HepG2 (cell line): ENCODE data around the gene ZSCAN23. TPM values are rescaled to one million over a fixed set of nuclear protein-coding genes. Genes with fewer than 3 reads are reported as not detected.

Source experiments
- ATF1 ChIP-seq: IDR thresholded peaks from 2 replicates; pipeline ENCODE4 v1.6.1; 2016; ENCODE audit warnings: mild to moderate bottlenecking, control low read depth
- FOSL1 ChIP-seq: sonication (generic); formaldehyde crosslinking; IDR thresholded peaks from 2 replicates; pipeline ENCODE4 v1.9.0; 2021; ENCODE audit warnings: missing genetic modification reagents, borderline replicate concordance
- HNRNPH1 ChIP-seq: fragments of 200-400 bp; formaldehyde crosslinking; optimal IDR thresholded peaks from 2 replicates; pipeline ENCODE3; 2017; ENCODE audit warnings: mild to moderate bottlenecking, low read depth, low read length
- KLF13 ChIP-seq: sonication (generic); formaldehyde crosslinking; IDR thresholded peaks from 2 replicates; pipeline ENCODE4 v1.4.0; 2020; ENCODE audit warnings: mild to moderate bottlenecking, missing genetic modification reagents
- MTF1 ChIP-seq: sonication (generic); formaldehyde crosslinking; IDR thresholded peaks from 2 replicates; pipeline ENCODE4 v1.5.0; 2020; ENCODE audit warnings: missing genetic modification reagents
- MYNN ChIP-seq: sonication (generic); formaldehyde crosslinking; IDR thresholded peaks from 2 replicates; pipeline ENCODE4 v1.4.0; 2020; ENCODE audit warnings: mild to moderate bottlenecking, low read depth, missing genetic modification reagents
- NCOR1 ChIP-seq: fragments of 200-600 bp; sonication (generic); IDR thresholded peaks from 2 replicates; pipeline ENCODE4 v1.7.0; 2017; ENCODE audit warnings: antibody characterized with exemption, low read length, borderline replicate concordance
- NFKBIZ ChIP-seq: IDR thresholded peaks from 2 replicates; pipeline ENCODE4 v1.6.1; 2018; ENCODE audit warnings: missing genetic modification reagents, missing compliant biosample characterization
- RBAK ChIP-seq: sonication (generic); formaldehyde crosslinking; IDR thresholded peaks from 2 replicates; pipeline ENCODE4 v1.5.1; 2020; ENCODE audit warnings: mild to moderate bottlenecking, missing genetic modification reagents
- ZFP36 ChIP-seq: fragments of 150-350 bp; IDR thresholded peaks from 2 replicates; pipeline ENCODE4 v1.6.1; 2018; ENCODE audit warnings: borderline replicate concordance, low read length, low read depth; ENCODE audit not compliant: partially characterized antibody
- ZNF589 ChIP-seq: sonication (generic); formaldehyde crosslinking; conservative IDR thresholded peaks from 2 replicates; pipeline ENCODE4 v1.8.0; 2022; ENCODE audit warnings: mild to moderate bottlenecking, moderate library complexity, missing genetic modification reagents
- ZNF605 ChIP-seq: sonication (generic); formaldehyde crosslinking; IDR thresholded peaks from 2 replicates; pipeline ENCODE4 v1.8.0; 2022; ENCODE audit warnings: mild to moderate bottlenecking, missing genetic modification reagents
- ZNF7 ChIP-seq: IDR thresholded peaks from 2 replicates; pipeline ENCODE4 v1.6.1; 2016; ENCODE audit warnings: missing biosample characterization, missing genetic modification reagents
- ZNF780A ChIP-seq: sonication (generic); formaldehyde crosslinking; IDR thresholded peaks from 2 replicates; pipeline ENCODE4 v1.8.0; 2022; ENCODE audit warnings: mild to moderate bottlenecking, missing genetic modification reagents, moderate library complexity
- polyA plus RNA-seq, 8 experiments: library from polyadenylated mRNA; depleted of rRNA in 3 of 8; stranded (reverse) in 7 of 8; unstranded in 1 of 8; fragments of >200 nt; fragmentation: Illumina TruSeq in 4 of 8; extraction: Trizol in 4 of 8; gene quantifications; 2 replicates each; pipeline versions ENCODE4 v1.2.1 to v1.2.3, GENCODE V29; 2011 to 2016; ENCODE audit warnings: low read depth in 4 of 8, missing spikeins in 1 of 8, mixed read lengths in 1 of 8; ENCODE audit not compliant: insufficient read depth in 1 of 8
- total RNA-seq, 5 experiments: library from RNA; depleted of rRNA; stranded (reverse); fragments of >200 nt; fragmentation: Illumina TruSeq; extraction: Trizol; gene quantifications; 2 replicates each; pipeline ENCODE4 v1.2.3, GENCODE V29; 2016; ENCODE audit warnings: low read depth in 1 of 5
- TF ChIP-seq, protein P1 (sequence below): sonication (generic); formaldehyde crosslinking; IDR thresholded peaks from 2 replicates; pipeline ENCODE4 v1.4.0; 2020; ENCODE audit warnings: missing genetic modification reagents
- TF ChIP-seq, protein P2 (sequence below): sonication (generic); formaldehyde crosslinking; IDR thresholded peaks from 2 replicates; pipeline ENCODE4 v1.4.0; 2020; ENCODE audit warnings: missing genetic modification reagents
- TF ChIP-seq, protein P3 (sequence below): fragments of 450-650 bp; IDR thresholded peaks from 2 replicates; pipeline ENCODE4 v1.6.1; 2017
- TF ChIP-seq, protein P4 (sequence below): sonication (generic); formaldehyde crosslinking; IDR thresholded peaks from 2 replicates; pipeline ENCODE4 v1.4.0; 2020; ENCODE audit warnings: missing genetic modification reagents, borderline replicate concordance
- TF ChIP-seq, protein P5 (sequence below): sonication (generic); formaldehyde crosslinking; IDR thresholded peaks from 2 replicates; pipeline ENCODE4 v1.9.0; 2021; ENCODE audit warnings: missing genetic modification reagents, borderline replicate concordance

ZSCAN23 gene
- total and polyA plus RNA-seq, 2 of the 13 experiments (the other 11 are each of a cell fraction or from before 2014, with no cell fraction given) = 0.29 to 1.2 TPM

DNA sequence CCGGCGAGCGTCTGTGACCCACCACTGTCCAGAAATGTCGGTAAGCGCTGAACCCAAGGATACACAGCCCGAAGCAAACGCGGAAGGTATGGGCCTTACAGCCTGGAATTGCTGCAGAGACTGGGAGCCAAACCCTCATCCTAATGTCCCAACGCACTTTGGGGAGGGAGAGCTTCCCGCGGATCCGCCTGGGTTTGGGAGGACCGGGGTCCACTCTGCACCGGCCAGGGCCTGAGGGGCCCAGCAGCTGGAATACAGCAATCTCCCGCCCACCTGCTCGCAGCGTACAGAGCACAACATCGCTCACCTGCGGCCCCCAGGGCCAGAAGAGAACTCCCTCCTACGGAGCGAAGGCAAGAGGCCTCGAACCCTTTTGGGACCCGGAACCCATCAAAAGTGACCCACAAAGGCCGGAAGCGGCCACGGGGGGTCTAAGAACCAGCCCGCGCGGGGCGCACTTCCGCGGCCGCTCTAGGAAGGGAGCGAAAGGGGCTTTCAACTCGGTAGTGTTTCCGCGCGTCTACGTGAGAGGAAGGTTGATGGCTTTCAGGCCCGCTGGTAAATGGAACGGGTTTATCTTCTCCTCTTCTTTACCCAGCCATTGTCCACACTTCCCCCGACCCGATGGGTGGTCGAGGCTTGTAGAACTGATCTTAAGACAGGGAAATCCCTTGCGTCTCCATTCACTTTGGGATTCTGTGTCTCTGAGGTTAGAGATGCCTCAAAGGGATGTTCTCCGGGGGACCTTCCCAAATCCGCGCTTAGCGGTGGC, 43.8 kb downstream of the ZSCAN23 start, which contains the start of gene ZSCAN12 (continued):
- TF ChIP-seq, protein P1, sequence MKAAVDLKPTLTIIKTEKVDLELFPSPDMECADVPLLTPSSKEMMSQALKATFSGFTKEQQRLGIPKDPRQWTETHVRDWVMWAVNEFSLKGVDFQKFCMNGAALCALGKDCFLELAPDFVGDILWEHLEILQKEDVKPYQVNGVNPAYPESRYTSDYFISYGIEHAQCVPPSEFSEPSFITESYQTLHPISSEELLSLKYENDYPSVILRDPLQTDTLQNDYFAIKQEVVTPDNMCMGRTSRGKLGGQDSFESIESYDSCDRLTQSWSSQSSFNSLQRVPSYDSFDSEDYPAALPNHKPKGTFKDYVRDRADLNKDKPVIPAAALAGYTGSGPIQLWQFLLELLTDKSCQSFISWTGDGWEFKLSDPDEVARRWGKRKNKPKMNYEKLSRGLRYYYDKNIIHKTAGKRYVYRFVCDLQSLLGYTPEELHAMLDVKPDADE (CRISPR knock-in tag) = no peak
- TF ChIP-seq ZFP36 (no peak), RBAK (CRISPR knock-in tag) (no peak), ZNF589 (CRISPR knock-in tag) (no peak), ZNF605 (CRISPR knock-in tag) (peak; percentile 100), NFKBIZ (CRISPR knock-in tag) (0 out of 2 replicates have a peak, but pooled peaks have one; percentile 80), FOSL1 (CRISPR knock-in tag) (peak; percentile 31; the same call in 1 of the 2 replicates), HNRNPH1 (no peak), MTF1 (no peak), ZNF7 (0 out of 2 replicates have a peak, but pooled peaks have one; percentile 25), ZNF780A (CRISPR knock-in tag) (0 out of 2 replicates have a peak, but pooled peaks have one; percentile 71), NCOR1 (no peak; the same call in 1 of the 2 replicates), MYNN (peak; percentile 84; the same call in 1 of the 2 replicates), ATF1 (CRISPR knock-in tag) (peak; percentile 79), KLF13 (CRISPR knock-in tag) (peak; percentile 83)
- TF ChIP-seq, protein P2, sequence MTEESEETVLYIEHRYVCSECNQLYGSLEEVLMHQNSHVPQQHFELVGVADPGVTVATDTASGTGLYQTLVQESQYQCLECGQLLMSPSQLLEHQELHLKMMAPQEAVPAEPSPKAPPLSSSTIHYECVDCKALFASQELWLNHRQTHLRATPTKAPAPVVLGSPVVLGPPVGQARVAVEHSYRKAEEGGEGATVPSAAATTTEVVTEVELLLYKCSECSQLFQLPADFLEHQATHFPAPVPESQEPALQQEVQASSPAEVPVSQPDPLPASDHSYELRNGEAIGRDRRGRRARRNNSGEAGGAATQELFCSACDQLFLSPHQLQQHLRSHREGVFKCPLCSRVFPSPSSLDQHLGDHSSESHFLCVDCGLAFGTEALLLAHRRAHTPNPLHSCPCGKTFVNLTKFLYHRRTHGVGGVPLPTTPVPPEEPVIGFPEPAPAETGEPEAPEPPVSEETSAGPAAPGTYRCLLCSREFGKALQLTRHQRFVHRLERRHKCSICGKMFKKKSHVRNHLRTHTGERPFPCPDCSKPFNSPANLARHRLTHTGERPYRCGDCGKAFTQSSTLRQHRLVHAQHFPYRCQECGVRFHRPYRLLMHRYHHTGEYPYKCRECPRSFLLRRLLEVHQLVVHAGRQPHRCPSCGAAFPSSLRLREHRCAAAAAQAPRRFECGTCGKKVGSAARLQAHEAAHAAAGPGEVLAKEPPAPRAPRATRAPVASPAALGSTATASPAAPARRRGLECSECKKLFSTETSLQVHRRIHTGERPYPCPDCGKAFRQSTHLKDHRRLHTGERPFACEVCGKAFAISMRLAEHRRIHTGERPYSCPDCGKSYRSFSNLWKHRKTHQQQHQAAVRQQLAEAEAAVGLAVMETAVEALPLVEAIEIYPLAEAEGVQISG = peak; percentile 100
- TF ChIP-seq, protein P3, sequence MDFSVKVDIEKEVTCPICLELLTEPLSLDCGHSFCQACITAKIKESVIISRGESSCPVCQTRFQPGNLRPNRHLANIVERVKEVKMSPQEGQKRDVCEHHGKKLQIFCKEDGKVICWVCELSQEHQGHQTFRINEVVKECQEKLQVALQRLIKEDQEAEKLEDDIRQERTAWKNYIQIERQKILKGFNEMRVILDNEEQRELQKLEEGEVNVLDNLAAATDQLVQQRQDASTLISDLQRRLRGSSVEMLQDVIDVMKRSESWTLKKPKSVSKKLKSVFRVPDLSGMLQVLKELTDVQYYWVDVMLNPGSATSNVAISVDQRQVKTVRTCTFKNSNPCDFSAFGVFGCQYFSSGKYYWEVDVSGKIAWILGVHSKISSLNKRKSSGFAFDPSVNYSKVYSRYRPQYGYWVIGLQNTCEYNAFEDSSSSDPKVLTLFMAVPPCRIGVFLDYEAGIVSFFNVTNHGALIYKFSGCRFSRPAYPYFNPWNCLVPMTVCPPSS = no peak
- TF ChIP-seq, protein P4, sequence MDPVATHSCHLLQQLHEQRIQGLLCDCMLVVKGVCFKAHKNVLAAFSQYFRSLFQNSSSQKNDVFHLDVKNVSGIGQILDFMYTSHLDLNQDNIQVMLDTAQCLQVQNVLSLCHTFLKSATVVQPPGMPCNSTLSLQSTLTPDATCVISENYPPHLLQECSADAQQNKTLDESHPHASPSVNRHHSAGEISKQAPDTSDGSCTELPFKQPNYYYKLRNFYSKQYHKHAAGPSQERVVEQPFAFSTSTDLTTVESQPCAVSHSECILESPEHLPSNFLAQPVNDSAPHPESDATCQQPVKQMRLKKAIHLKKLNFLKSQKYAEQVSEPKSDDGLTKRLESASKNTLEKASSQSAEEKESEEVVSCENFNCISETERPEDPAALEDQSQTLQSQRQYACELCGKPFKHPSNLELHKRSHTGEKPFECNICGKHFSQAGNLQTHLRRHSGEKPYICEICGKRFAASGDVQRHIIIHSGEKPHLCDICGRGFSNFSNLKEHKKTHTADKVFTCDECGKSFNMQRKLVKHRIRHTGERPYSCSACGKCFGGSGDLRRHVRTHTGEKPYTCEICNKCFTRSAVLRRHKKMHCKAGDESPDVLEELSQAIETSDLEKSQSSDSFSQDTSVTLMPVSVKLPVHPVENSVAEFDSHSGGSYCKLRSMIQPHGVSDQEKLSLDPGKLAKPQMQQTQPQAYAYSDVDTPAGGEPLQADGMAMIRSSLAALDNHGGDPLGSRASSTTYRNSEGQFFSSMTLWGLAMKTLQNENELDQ (CRISPR knock-in tag) = no peak
- TF ChIP-seq, protein P5, sequence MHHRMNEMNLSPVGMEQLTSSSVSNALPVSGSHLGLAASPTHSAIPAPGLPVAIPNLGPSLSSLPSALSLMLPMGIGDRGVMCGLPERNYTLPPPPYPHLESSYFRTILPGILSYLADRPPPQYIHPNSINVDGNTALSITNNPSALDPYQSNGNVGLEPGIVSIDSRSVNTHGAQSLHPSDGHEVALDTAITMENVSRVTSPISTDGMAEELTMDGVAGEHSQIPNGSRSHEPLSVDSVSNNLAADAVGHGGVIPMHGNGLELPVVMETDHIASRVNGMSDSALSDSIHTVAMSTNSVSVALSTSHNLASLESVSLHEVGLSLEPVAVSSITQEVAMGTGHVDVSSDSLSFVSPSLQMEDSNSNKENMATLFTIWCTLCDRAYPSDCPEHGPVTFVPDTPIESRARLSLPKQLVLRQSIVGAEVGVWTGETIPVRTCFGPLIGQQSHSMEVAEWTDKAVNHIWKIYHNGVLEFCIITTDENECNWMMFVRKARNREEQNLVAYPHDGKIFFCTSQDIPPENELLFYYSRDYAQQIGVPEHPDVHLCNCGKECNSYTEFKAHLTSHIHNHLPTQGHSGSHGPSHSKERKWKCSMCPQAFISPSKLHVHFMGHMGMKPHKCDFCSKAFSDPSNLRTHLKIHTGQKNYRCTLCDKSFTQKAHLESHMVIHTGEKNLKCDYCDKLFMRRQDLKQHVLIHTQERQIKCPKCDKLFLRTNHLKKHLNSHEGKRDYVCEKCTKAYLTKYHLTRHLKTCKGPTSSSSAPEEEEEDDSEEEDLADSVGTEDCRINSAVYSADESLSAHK (CRISPR knock-in tag) = no peak
